IMR-90 (cell line): ENCODE measurements around the gene WASF3. TPM values are rescaled to one million over a fixed set of nuclear protein-coding genes. Genes with fewer than 3 reads are reported as not detected.

Source experiments
- ATAC-seq: fragments of 200-7000 bp; cut with Tn5 transposase; 2 replicates; pipeline ENCODE4 v1.9.1; 2020; ENCODE audit warnings: low read depth, mild to moderate bottlenecking, moderate library complexity
- BruUV-seq: library from RNA; stranded (reverse); fragments of 400-500 nt; replicated peaks from 2 replicates; lab custom pipeline; 2021; lab: Mats Ljungman, UMichigan
- CTCF ChIA-PET: fragments of 300-600 bp; formaldehyde crosslinking; extraction: SDS; loops from one replicate; lab custom pipeline; 2021; ENCODE audit warnings: antibody characterized with exemption; lab: Yijun Ruan, JAX
- POLR2A ChIA-PET: fragments of 300-600 bp; sonication (Branson Sonifier 250); formaldehyde crosslinking; loops from one replicate; lab custom pipeline; 2022; ENCODE audit warnings: antibody characterized with exemption; ENCODE audit not compliant: unreplicated experiment; lab: Charles Lee
- DNase-seq: peaks from one replicate; pipeline ENCODE4 v3.0.0; 2013
- H2AFZ ChIP-seq: replicated peaks from 2 replicates; pipeline ENCODE3; 2013; ENCODE audit warnings: low read length, mild to moderate bottlenecking; ENCODE audit not compliant: poor library complexity
- H2AK5ac ChIP-seq: 2 replicates; pipeline ENCODE4 v1.6.1; 2013; ENCODE audit warnings: low read depth, low read length, inconsistent platforms
- H2AK9ac ChIP-seq: replicated peaks from 2 replicates; pipeline ENCODE3; 2013; ENCODE audit warnings: mild to moderate bottlenecking, low read depth, low read length, moderate library complexity; ENCODE audit not compliant: poor library complexity
- H2BK120ac ChIP-seq: 2 replicates; pipeline ENCODE4 v1.6.1; 2013; ENCODE audit warnings: low read depth, low read length, inconsistent platforms
- H2BK15ac ChIP-seq: 3 replicates; pipeline ENCODE4 v1.6.1; 2013; ENCODE audit warnings: low read depth, low read length, inconsistent platforms
- H2BK20ac ChIP-seq: 2 replicates; pipeline ENCODE4 v1.6.1; 2013; ENCODE audit warnings: low read depth, mild to moderate bottlenecking, inconsistent platforms, low read length, moderate library complexity
- H2BK5ac ChIP-seq: 2 replicates; pipeline ENCODE4 v1.6.1; 2013; ENCODE audit warnings: mild to moderate bottlenecking, low read depth, low read length, inconsistent platforms; ENCODE audit not compliant: poor library complexity, severe bottlenecking
- H3K14ac ChIP-seq: replicated peaks from 2 replicates; pipeline ENCODE4 v1.6.1; 2013; ENCODE audit warnings: low read depth, low read length, inconsistent platforms
- H3K18ac ChIP-seq: 2 replicates; pipeline ENCODE4 v1.6.1; 2013; ENCODE audit warnings: low read depth, low read length, control low read depth
- H3K23ac ChIP-seq: 2 replicates; pipeline ENCODE4 v1.6.1; 2013; ENCODE audit warnings: low read depth, low read length, inconsistent platforms
- H3K27ac ChIP-seq: 2 replicates; pipeline ENCODE4 v1.5.1; 2013; ENCODE audit warnings: mild to moderate bottlenecking, control low read depth, low read length; ENCODE audit not compliant: insufficient read depth
- H3K27me3 ChIP-seq: 2 replicates; pipeline ENCODE4 v1.6.1; 2013; ENCODE audit warnings: low read length; ENCODE audit not compliant: control insufficient read depth, insufficient read depth
- H3K36me3 ChIP-seq: 2 replicates; pipeline ENCODE4 v1.6.1; 2013; ENCODE audit warnings: low read length, mixed read lengths; ENCODE audit not compliant: control insufficient read depth, insufficient read depth
- H3K4ac ChIP-seq: 2 replicates; pipeline ENCODE4 v1.6.1; 2013; ENCODE audit warnings: low read depth, low read length, inconsistent platforms
- H3K4me1 ChIP-seq: 2 replicates; pipeline ENCODE4 v1.6.1; 2013; ENCODE audit warnings: low read length, mixed read lengths; ENCODE audit not compliant: control insufficient read depth, insufficient read depth
- H3K4me2 ChIP-seq: 2 replicates; pipeline ENCODE4 v1.6.1; 2013; ENCODE audit warnings: low read depth, mild to moderate bottlenecking, control low read depth, low read length, moderate library complexity
- H3K4me3 ChIP-seq: 2 replicates; pipeline ENCODE4 v1.5.1; 2013; ENCODE audit warnings: low read depth, mild to moderate bottlenecking, control low read depth, low read length, moderate library complexity; ENCODE audit not compliant: insufficient read depth
- H3K56ac ChIP-seq: 2 replicates; pipeline ENCODE4 v1.6.1; 2013; ENCODE audit warnings: low read length, inconsistent platforms; ENCODE audit not compliant: insufficient read depth; ENCODE audit errors: extremely low read depth
- H3K79me1 ChIP-seq, 2 experiments: 2 replicates each; pipeline ENCODE4 v1.6.1; 2013; ENCODE audit warnings: low read length in 2 of 2, inconsistent platforms in 1 of 2, low read depth in 1 of 2
- H3K9ac ChIP-seq: 2 replicates; pipeline ENCODE4 v1.6.1; 2013; ENCODE audit warnings: low read depth, low read length, control low read depth
- H3K9me1 ChIP-seq: 2 replicates; pipeline ENCODE4 v1.6.1; 2013; ENCODE audit warnings: low read length, inconsistent platforms; ENCODE audit not compliant: insufficient read depth
- H3K9me3 ChIP-seq: 2 replicates; pipeline ENCODE4 v1.6.1; 2013; ENCODE audit warnings: low read length; ENCODE audit not compliant: control insufficient read depth, insufficient read depth
- H4K20me1 ChIP-seq: 2 replicates; pipeline ENCODE4 v1.6.1; 2013; ENCODE audit warnings: low read length, inconsistent platforms; ENCODE audit not compliant: insufficient read depth
- H4K5ac ChIP-seq: 2 replicates; pipeline ENCODE4 v1.6.1; 2013; ENCODE audit warnings: mild to moderate bottlenecking, low read depth, low read length, control low read depth
- H4K8ac ChIP-seq, 2 experiments: 2 replicates each; pipeline ENCODE4 v1.6.1; 2013; ENCODE audit warnings: low read depth in 2 of 2, low read length in 2 of 2, control low read depth in 1 of 2, inconsistent platforms in 1 of 2
- H4K91ac ChIP-seq: 2 replicates; pipeline ENCODE4 v1.6.1; 2013; ENCODE audit warnings: low read depth, low read length, inconsistent platforms; ENCODE audit not compliant: insufficient read depth
- CEBPB ChIP-seq: IDR thresholded peaks from 2 replicates; pipeline ENCODE4 v1.6.1; 2012; ENCODE audit warnings: low read depth, low read length, improper control_type of control experiment
- CHD1 ChIP-seq: IDR thresholded peaks from 2 replicates; pipeline ENCODE4 v1.6.1; 2012; ENCODE audit warnings: low read depth, low read length, improper control_type of control experiment
- FOS ChIP-seq: fragments of 150-350 bp; IDR thresholded peaks from 2 replicates; pipeline ENCODE4 v1.6.1; 2016; ENCODE audit warnings: low read depth, low read length
- MAFK ChIP-seq: IDR thresholded peaks from 2 replicates; pipeline ENCODE4 v1.6.1; 2012; ENCODE audit warnings: low read depth, low read length, improper control_type of control experiment
- MAZ ChIP-seq: IDR thresholded peaks from 2 replicates; pipeline ENCODE4 v1.6.1; 2012; ENCODE audit warnings: low read depth, mild to moderate bottlenecking, low read length, improper control_type of control experiment, moderate library complexity, borderline replicate concordance
- MXI1 ChIP-seq: IDR thresholded peaks from 2 replicates; pipeline ENCODE4 v1.6.1; 2012; ENCODE audit warnings: low read depth, mild to moderate bottlenecking, low read length, moderate library complexity, borderline replicate concordance
- RAD21 ChIP-seq: IDR thresholded peaks from 2 replicates; pipeline ENCODE4 v1.6.1; 2012; ENCODE audit warnings: low read length, improper control_type of control experiment
- RCOR1 ChIP-seq: IDR thresholded peaks from 2 replicates; pipeline ENCODE4 v1.6.1; 2012; ENCODE audit warnings: mild to moderate bottlenecking, low read length, improper control_type of control experiment; ENCODE audit not compliant: insufficient replicate concordance
- RFX5 ChIP-seq: IDR thresholded peaks from 2 replicates; pipeline ENCODE4 v1.8.0; 2012; ENCODE audit warnings: low read depth, mild to moderate bottlenecking, low read length, moderate library complexity
- SMC3 ChIP-seq: fragments of 150-350 bp; IDR thresholded peaks from 2 replicates; pipeline ENCODE4 v1.6.1; 2016; ENCODE audit warnings: low read depth, mild to moderate bottlenecking, antibody characterized with exemption, low read length, moderate library complexity
- WGBS, 2 experiments: methylation state at CpG; one replicate each; pipeline versions ENCODE4 v1.1.5 to v1.1.7; 2013; ENCODE audit warnings: missing lambda C conversion rate in 2 of 2; ENCODE audit not compliant: insufficient read length in 1 of 2; ENCODE audit errors: extremely low coverage in 2 of 2; 5-methylcytosine and 5-hydroxymethylcytosine counted together
- dilution Hi-C: fragments of 300-500 bp; cut with HindIII; formaldehyde crosslinking; loops from one replicate; pipeline ENCODE4 v1.14.3; 2018; ENCODE audit warnings: low sequenced_read_pairs; ENCODE audit not compliant: unreplicated experiment
- in situ Hi-C: fragments of 300-500 bp; cut with MboI; formaldehyde crosslinking; loops from 3 replicates; pipeline ENCODE4 v1.14.3; 2019; ENCODE audit warnings: low sequenced_read_pairs, inconsistent platforms, mixed read lengths
- intact Hi-C: fragments of 100-400 bp; cut with micrococcal nuclease; formaldehyde crosslinking; loops from 2 replicates; pipeline ENCODE4 v1.10.0; 2022
- polyA plus RNA-seq, 3 experiments: library from polyadenylated mRNA; depleted of rRNA; stranded (reverse); fragments of >200 nt; gene quantifications; 2 replicates each; pipeline ENCODE4 v1.2.3, GENCODE V29; 2012; ENCODE audit warnings: low replicate concordance in 1 of 3
- total RNA-seq: library from RNA; depleted of rRNA; stranded (reverse); fragments of >200 nt; gene quantifications from 2 replicates; pipeline ENCODE4 v1.2.3, GENCODE V29; 2012
- TF ChIP-seq, protein P1 (sequence below): conservative IDR thresholded peaks from 2 replicates; pipeline ENCODE4 v1.5.1; 2012; ENCODE audit warnings: mild to moderate bottlenecking, low read depth, low read length, improper control_type of control experiment
- TF ChIP-seq, protein P2 (sequence below): fragments of 150-350 bp; IDR thresholded peaks from 2 replicates; pipeline ENCODE4 v1.6.1; 2017; ENCODE audit warnings: mild to moderate bottlenecking, antibody characterized with exemption, low read length, low read depth

The WASF3 gene
- total and polyA plus RNA-seq, 2 of the 4 experiments (the other 2 are of a cell fraction) = 4.3 to 11.4 TPM

GRCh38 chr13:26711211-26711610, 153.7 kb downstream of the WASF3 start:
- no peak overlapping the region for H2BK5ac ChIP-seq
- no peak overlapping the region for H3K9ac ChIP-seq
- H4K8ac ChIP-seq = no peak overlapping the region
- no peak overlapping the region for H3K56ac ChIP-seq
- no peak overlapping the region for H2AK5ac ChIP-seq
- dilution Hi-C loops = no loop called here
- no peak overlapping the region for H3K23ac ChIP-seq
- no peaks in the 10 kb centered on the region for H3K79me1 ChIP-seq
- H4K91ac ChIP-seq = no peak overlapping the region
- DNase-seq (no peak), ATAC-seq (no peak)
- no peak overlapping the region for H3K27ac ChIP-seq
- H3K9me1 ChIP-seq = no peaks in the 10 kb centered on the region
- no peak overlapping the region for H3K4me3 ChIP-seq
- ChIA-PET CTCF (interaction anchor here (0.7 to 1.2 kb wide), 2 partner anchors 9 to 13 kb away, joined by 4 read pairs; no protein-coding TSS in a partner anchor), POLR2A (no interaction called here)
- H3K36me3 ChIP-seq = no peaks in the 10 kb centered on the region
- H2AFZ ChIP-seq = no peak overlapping the region
- no peak overlapping the region for H4K5ac ChIP-seq
- no peak overlapping the region for H2BK120ac ChIP-seq
- H3K4me2 ChIP-seq = no peak overlapping the region
- H4K20me1 ChIP-seq = no peaks in the 10 kb centered on the region
- H3K14ac ChIP-seq = no peak overlapping the region
- BruUV-seq = no TSS peak
- peaks cover 12% of the 10 kb centered on the region for H3K27me3 ChIP-seq
- H2BK15ac ChIP-seq = no peak overlapping the region
- H3K9me3 ChIP-seq = no peaks in the 10 kb centered on the region
- H3K18ac ChIP-seq = no peak overlapping the region
- no CpG with 5 or more reads among the region's 4 CpGs for WGBS, 2 experiments
- in situ Hi-C loops = loop anchor here (10.0 kb wide), 1 partner anchor 204 kb away; no protein-coding TSS in a partner anchor
- no peaks in the 10 kb centered on the region for H3K4me1 ChIP-seq
- H2BK20ac ChIP-seq = no peak overlapping the region
- no peak for TF ChIP-seq SMC3
- TF ChIP-seq, protein P1, sequence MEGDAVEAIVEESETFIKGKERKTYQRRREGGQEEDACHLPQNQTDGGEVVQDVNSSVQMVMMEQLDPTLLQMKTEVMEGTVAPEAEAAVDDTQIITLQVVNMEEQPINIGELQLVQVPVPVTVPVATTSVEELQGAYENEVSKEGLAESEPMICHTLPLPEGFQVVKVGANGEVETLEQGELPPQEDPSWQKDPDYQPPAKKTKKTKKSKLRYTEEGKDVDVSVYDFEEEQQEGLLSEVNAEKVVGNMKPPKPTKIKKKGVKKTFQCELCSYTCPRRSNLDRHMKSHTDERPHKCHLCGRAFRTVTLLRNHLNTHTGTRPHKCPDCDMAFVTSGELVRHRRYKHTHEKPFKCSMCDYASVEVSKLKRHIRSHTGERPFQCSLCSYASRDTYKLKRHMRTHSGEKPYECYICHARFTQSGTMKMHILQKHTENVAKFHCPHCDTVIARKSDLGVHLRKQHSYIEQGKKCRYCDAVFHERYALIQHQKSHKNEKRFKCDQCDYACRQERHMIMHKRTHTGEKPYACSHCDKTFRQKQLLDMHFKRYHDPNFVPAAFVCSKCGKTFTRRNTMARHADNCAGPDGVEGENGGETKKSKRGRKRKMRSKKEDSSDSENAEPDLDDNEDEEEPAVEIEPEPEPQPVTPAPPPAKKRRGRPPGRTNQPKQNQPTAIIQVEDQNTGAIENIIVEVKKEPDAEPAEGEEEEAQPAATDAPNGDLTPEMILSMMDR = no peak
- no peak for TF ChIP-seq FOS
- TF ChIP-seq CHD1 = no peak
- TF ChIP-seq RFX5 = no peak
- TF ChIP-seq RCOR1 = no peak
- TF ChIP-seq MAZ = no peak
- TF ChIP-seq RAD21 = no peak
- no peak for TF ChIP-seq MAFK
- TF ChIP-seq, protein P2, sequence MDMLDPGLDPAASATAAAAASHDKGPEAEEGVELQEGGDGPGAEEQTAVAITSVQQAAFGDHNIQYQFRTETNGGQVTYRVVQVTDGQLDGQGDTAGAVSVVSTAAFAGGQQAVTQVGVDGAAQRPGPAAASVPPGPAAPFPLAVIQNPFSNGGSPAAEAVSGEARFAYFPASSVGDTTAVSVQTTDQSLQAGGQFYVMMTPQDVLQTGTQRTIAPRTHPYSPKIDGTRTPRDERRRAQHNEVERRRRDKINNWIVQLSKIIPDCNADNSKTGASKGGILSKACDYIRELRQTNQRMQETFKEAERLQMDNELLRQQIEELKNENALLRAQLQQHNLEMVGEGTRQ = no peak
- TF ChIP-seq CEBPB = no peak
- TF ChIP-seq MXI1 = no peak
- intact Hi-C loops = no loop called here
- H2AK9ac ChIP-seq = no peak overlapping the region
- H3K4ac ChIP-seq = no peak overlapping the region
